ENCODE measurements around the gene SMIM41.

DNA sequence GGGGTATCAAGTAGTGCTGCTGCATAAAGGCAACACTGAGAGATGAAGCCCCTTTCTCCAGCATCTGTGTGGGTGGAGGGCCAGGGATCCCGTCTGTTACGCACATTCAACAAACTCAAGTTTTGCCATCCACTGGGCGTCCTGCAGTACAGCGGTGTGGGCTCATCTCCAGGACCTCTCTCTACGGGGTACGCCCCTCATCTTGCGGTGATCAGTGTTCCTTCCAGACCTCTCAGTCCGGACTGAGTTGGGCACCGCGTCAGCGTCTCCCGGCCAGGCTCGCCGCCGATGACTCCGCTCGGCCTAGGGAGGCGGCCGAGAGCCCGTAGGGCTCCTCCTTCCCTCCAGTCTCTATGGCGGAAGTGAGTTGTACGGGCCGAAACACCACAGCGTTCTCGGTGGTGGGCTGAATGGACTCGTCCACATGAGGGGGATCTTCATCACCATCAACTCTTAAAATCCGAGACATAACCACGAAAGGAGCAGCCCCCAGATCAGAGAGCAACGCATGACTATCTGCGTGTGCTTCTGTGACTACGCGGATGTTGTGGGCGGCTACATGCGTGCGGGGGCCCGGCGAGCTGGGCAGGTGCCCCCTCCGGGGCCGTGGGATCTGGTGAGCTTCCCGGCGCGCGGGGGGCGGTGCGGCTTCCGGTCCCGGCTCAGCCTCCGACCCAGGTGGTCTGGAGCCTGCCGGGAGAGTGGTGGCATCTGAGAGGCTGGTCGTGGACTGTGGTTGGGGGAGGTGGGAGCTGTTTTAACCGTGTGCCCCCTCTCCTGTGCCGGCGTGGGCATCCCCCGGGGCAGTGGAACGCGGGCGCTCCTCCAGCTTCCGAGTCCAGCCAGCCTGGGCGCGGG, 9.9 kb upstream of the SMIM41 start, which contains the start of gene ATG101:
- no peak for TF ChIP-seq POLR2A (IDR thresholded peaks at IDR 0.05)
- TF ChIP-seq, protein P1, sequence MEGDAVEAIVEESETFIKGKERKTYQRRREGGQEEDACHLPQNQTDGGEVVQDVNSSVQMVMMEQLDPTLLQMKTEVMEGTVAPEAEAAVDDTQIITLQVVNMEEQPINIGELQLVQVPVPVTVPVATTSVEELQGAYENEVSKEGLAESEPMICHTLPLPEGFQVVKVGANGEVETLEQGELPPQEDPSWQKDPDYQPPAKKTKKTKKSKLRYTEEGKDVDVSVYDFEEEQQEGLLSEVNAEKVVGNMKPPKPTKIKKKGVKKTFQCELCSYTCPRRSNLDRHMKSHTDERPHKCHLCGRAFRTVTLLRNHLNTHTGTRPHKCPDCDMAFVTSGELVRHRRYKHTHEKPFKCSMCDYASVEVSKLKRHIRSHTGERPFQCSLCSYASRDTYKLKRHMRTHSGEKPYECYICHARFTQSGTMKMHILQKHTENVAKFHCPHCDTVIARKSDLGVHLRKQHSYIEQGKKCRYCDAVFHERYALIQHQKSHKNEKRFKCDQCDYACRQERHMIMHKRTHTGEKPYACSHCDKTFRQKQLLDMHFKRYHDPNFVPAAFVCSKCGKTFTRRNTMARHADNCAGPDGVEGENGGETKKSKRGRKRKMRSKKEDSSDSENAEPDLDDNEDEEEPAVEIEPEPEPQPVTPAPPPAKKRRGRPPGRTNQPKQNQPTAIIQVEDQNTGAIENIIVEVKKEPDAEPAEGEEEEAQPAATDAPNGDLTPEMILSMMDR (IDR thresholded peaks at IDR 0.05), result peak; percentile 67 to 84 (median 77)

All from testis (tissue), 2 donors.